K562 (cell line): ENCODE data around the gene SSBP1. TPM values are rescaled to one million over a fixed set of nuclear protein-coding genes. Genes with fewer than 3 reads are reported as not detected.

Experiments used
- ATAC-seq: fragments of 200-7000 bp; cut with Tn5 transposase; 3 replicates; pipeline ENCODE4 v1.9.1; 2020; ENCODE audit warnings: moderate library complexity
- BruUV-seq: library from RNA; stranded (reverse); fragments of 400-500 nt; replicated peaks from 2 replicates; lab custom pipeline; 2021; lab: Mats Ljungman, UMichigan
- CTCF ChIA-PET: fragments of 300-600 bp; formaldehyde crosslinking; extraction: SDS; loops from one replicate; lab custom pipeline; 2021; ENCODE audit warnings: low intra/inter-chr PET ratio; lab: Yijun Ruan, JAX
- POLR2A ChIA-PET: fragments of 300-600, 350-650 bp; sonication (Branson Sonifier 250); formaldehyde crosslinking; extraction: SDS; loops from one replicate; lab custom pipeline; 2021; ENCODE audit warnings: antibody characterized with exemption, inconsistent platforms; lab: Yijun Ruan, JAX
- DNase-seq, 4 experiments: peaks; one replicate each; pipeline versions ENCODE4 v3.0.0 to v3.0.0-alpha.2; 2011 to 2018; ENCODE audit warnings: low spot score in 3 of 4, mixed read lengths in 3 of 4; ENCODE audit errors: extremely low read depth in 1 of 4
- FAIRE-seq: peaks from 2 replicates; lab custom pipeline; 2011; peaks lifted over from hg19 to GRCh38; lab: Jason Lieb, UNC
- H2AFZ ChIP-seq: 2 replicates; pipeline ENCODE4 v1.6.0; 2011; ENCODE audit warnings: low read depth, low read length, control low read depth, inconsistent platforms
- H3K27ac ChIP-seq: fragments of 200-600 bp; 3 replicates; pipeline ENCODE4 v1.8.0; 2011; ENCODE audit warnings: low read depth, mild to moderate bottlenecking, control low read depth, inconsistent platforms, low read length, moderate library complexity, mixed read lengths; ENCODE audit errors: extremely low read depth
- H3K27me3 ChIP-seq, 2 experiments: fragments of 300-600 bp in 1 of 2; 2 replicates in 1 of 2; 3 replicates in 1 of 2; pipeline versions ENCODE4 v1.6.0 to v1.8.0; 2011; ENCODE audit warnings: inconsistent platforms in 2 of 2, low read length in 2 of 2, mild to moderate bottlenecking in 1 of 2, mixed read lengths in 1 of 2, moderate library complexity in 1 of 2; ENCODE audit not compliant: control insufficient read depth in 2 of 2, insufficient read depth in 2 of 2
- H3K36me3 ChIP-seq: fragments of 300-600 bp; 3 replicates; pipeline ENCODE4 v1.8.0; 2011; ENCODE audit warnings: mild to moderate bottlenecking, low read length, inconsistent platforms; ENCODE audit not compliant: control insufficient read depth, insufficient read depth
- H3K4me1 ChIP-seq, 2 experiments: fragments of 200-600 bp in 1 of 2; replicated peaks in 1 of 2; 2 replicates in 1 of 2; 3 replicates in 1 of 2; pipeline versions ENCODE4 v1.5.1 to v1.8.0; 2011; ENCODE audit warnings: inconsistent platforms in 2 of 2, low read length in 2 of 2, mild to moderate bottlenecking in 1 of 2, mixed read lengths in 1 of 2, moderate library complexity in 1 of 2; ENCODE audit not compliant: control insufficient read depth in 2 of 2, insufficient read depth in 2 of 2
- H3K4me2 ChIP-seq: 2 replicates; pipeline ENCODE4 v1.6.1; 2011; ENCODE audit warnings: low read length, control low read depth, inconsistent platforms, mixed read lengths; ENCODE audit not compliant: insufficient read depth
- H3K4me3 ChIP-seq: fragments of 200-600 bp; sonication (generic), shearing (Covaris generic); 2 replicates; pipeline ENCODE4 v1.5.1; 2016; ENCODE audit warnings: control low read depth, inconsistent platforms
- H3K79me2 ChIP-seq: fragments of 200-600 bp; 3 replicates; pipeline ENCODE4 v1.8.0; 2011; ENCODE audit warnings: low read length, inconsistent platforms; ENCODE audit not compliant: control insufficient read depth, insufficient read depth
- H3K9ac ChIP-seq, 2 experiments: 2 replicates each; pipeline versions ENCODE4 v1.6.0 to v1.6.1; 2011; ENCODE audit warnings: low read depth in 2 of 2, low read length in 2 of 2, control low read depth in 1 of 2, inconsistent platforms in 1 of 2, mild to moderate bottlenecking in 1 of 2, mixed read lengths in 1 of 2; ENCODE audit not compliant: insufficient read depth in 1 of 2
- H3K9me1 ChIP-seq: one replicate; pipeline ENCODE4 v1.6.0; 2011; ENCODE audit warnings: inconsistent platforms, mild to moderate bottlenecking, low read length, moderate library complexity; ENCODE audit not compliant: control insufficient read depth, insufficient read depth
- H3K9me3 ChIP-seq: replicated peaks from 2 replicates; pipeline ENCODE4 v1.5.1; 2011; ENCODE audit warnings: low read depth, low read length, inconsistent platforms; ENCODE audit not compliant: control insufficient read depth, insufficient read depth
- H4K20me1 ChIP-seq: replicated peaks from 2 replicates; pipeline ENCODE4 v1.6.1; 2011; ENCODE audit warnings: low read length, inconsistent platforms, mixed read lengths; ENCODE audit not compliant: control insufficient read depth, insufficient read depth
- BMI1 ChIP-seq: fragments of 150-350 bp; IDR thresholded peaks from 2 replicates; pipeline ENCODE4 v1.6.1; 2014; ENCODE audit warnings: low read length
- FOXA3 ChIP-seq, 2 experiments: fragments of 450-650 bp in 1 of 2; sonication (generic) in 1 of 2; formaldehyde crosslinking; IDR thresholded peaks in 1 of 2; conservative IDR thresholded peaks in 1 of 2; 2 replicates each; pipeline versions ENCODE4 v1.4.0 to v1.8.0; 2020 to 2022; ENCODE audit warnings: mild to moderate bottlenecking in 2 of 2, missing genetic modification reagents in 1 of 2
- GTF2E2 ChIP-seq: fragments of 200-800 bp; sonication (Bioruptor generic); IDR thresholded peaks from 2 replicates; pipeline ENCODE4 v1.6.1; 2016; ENCODE audit warnings: missing genetic modification characterization, missing compliant biosample characterization
- HNRNPLL ChIP-seq: fragments of 200-400 bp; formaldehyde crosslinking; IDR thresholded peaks from 2 replicates; pipeline ENCODE4 v1.6.1; 2017; ENCODE audit warnings: low read length, low read depth, mild to moderate bottlenecking; ENCODE audit not compliant: poor library complexity, severe bottlenecking
- LCOR ChIP-seq: sonication (generic); formaldehyde crosslinking; IDR thresholded peaks from 2 replicates; pipeline ENCODE4 v1.8.0; 2022; ENCODE audit warnings: mild to moderate bottlenecking, missing genetic modification reagents
- MAFF ChIP-seq: IDR thresholded peaks from 2 replicates; pipeline ENCODE4 v1.6.1; 2012; ENCODE audit warnings: low read length, improper control_type of control experiment
- MEIS2 ChIP-seq: fragments of 450-650 bp; IDR thresholded peaks from 2 replicates; pipeline ENCODE4 v1.6.1; 2014; ENCODE audit warnings: mild to moderate bottlenecking; ENCODE audit not compliant: partially characterized antibody
- SETDB1 ChIP-seq: IDR thresholded peaks from one replicate; pipeline ENCODE4 v1.6.1; 2012; ENCODE audit warnings: low read length, control low read depth, inconsistent platforms
- SMARCB1 ChIP-seq: IDR thresholded peaks from 2 replicates; pipeline ENCODE4 v1.6.1; 2011; ENCODE audit warnings: improper control_type of control experiment, low read depth; ENCODE audit not compliant: insufficient read length
- TFAM ChIP-seq: fragments of 250-450 bp; sonication (Bioruptor Pico); conservative IDR thresholded peaks from 2 replicates; pipeline ENCODE4 v1.5.0; 2021; ENCODE audit warnings: mild to moderate bottlenecking, moderate library complexity
- TRIM24 ChIP-seq, 2 experiments: fragments of 450-650 bp; IDR thresholded peaks; 2 replicates each; pipeline ENCODE4 v1.6.1; 2016
- ZBTB1 ChIP-seq: sonication (generic); formaldehyde crosslinking; IDR thresholded peaks from 2 replicates; pipeline ENCODE4 v1.8.1; 2023; ENCODE audit warnings: missing genetic modification reagents, low read depth, mild to moderate bottlenecking, borderline replicate concordance
- WGBS: fragments of 100-300 bp; shearing (Covaris generic); methylation state at CpG from one replicate; pipeline ENCODE4 v1.1.6; 2016; ENCODE audit warnings: low coverage, mixed read lengths; ENCODE audit not compliant: insufficient coverage; ENCODE audit errors: missing lambda C conversion rate; 5-methylcytosine and 5-hydroxymethylcytosine counted together
- in situ Hi-C: fragments of 300-500 bp; cut with MboI; formaldehyde crosslinking; loops from 4 replicates; pipeline ENCODE4 v1.15.0; 2018; ENCODE audit warnings: inconsistent platforms, mixed read lengths
- intact Hi-C: fragments of 100-400 bp; cut with micrococcal nuclease; formaldehyde crosslinking; loops from 2 replicates; pipeline ENCODE4 v1.14.2; 2022
- polyA plus RNA-seq, 8 experiments: library from polyadenylated mRNA; depleted of rRNA in 4 of 8; stranded (reverse) in 5 of 8; unstranded in 3 of 8; fragments of >200 nt; fragmentation: Nextera tagmentation in 2 of 8; fragmentation: Illumina TruSeq in 1 of 8; extraction: Ambion mirVana in 2 of 8; extraction: Trizol in 1 of 8; gene quantifications; 2 replicates each; pipeline versions ENCODE4 v1.2.1 to v1.2.3, GENCODE V29; 2011 to 2014; ENCODE audit warnings: inconsistent platforms in 1 of 8, missing spikeins in 1 of 8
- total RNA-seq, 7 experiments: library from RNA; depleted of rRNA in 6 of 7; stranded (reverse); fragments of >200 nt in 6 of 7; fragmentation: Illumina TruSeq in 2 of 7; extraction: Trizol in 2 of 7; gene quantifications; 2 replicates each; pipeline versions ENCODE4 v1.2.1 to v1.2.3, GENCODE V29; 2011 to 2021; ENCODE audit warnings: low replicate concordance in 1 of 7
- TF ChIP-seq, protein P1 (sequence below): fragments of 250-450 bp; sonication (Bioruptor Pico); IDR thresholded peaks from 2 replicates; pipeline ENCODE4 v1.6.1; 2021; ENCODE audit warnings: mild to moderate bottlenecking
- TF ChIP-seq, protein P2 (sequence below), 2 experiments: fragments of 250-450 bp in 1 of 2; fragments of 450-650 bp in 1 of 2; sonication (Bioruptor Pico) in 1 of 2; IDR thresholded peaks; 2 replicates each; pipeline versions ENCODE4 v1.6.1 to v1.8.0; 2016 to 2021; ENCODE audit warnings: mild to moderate bottlenecking in 2 of 2, moderate library complexity in 2 of 2, missing compliant biosample characterization in 1 of 2, missing genetic modification characterization in 1 of 2

SSBP1 gene
- total and polyA plus RNA-seq, 9 of the 15 experiments (the other 6 are each of a cell fraction or from before 2014, with no cell fraction given), result 404 to 1,996 (median 835) TPM

DNA sequence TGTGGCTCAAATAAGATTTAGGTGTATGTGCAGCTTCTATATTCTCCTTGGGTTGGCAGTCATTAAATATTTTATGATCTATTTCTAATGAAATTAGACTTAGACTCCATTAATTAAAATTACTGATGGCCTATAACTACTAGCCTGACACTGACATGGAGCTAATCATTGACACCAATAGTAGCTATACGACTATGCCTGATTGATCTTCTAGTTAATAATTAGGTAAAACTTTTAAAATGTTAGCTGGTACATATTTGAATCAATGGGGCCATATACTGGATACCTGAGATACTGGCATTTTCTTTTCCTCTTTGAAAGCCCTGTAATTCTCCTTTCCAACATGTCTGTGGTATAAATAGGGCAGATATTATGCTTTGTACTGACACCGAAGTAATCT, 15.6 kb upstream of the SSBP1 start:
- H3K9ac ChIP-seq, result no peak overlapping the region
- TF ChIP-seq ZBTB1 (CRISPR knock-in tag) (no peak), MEIS2 (no peak), GTF2E2 (tag) (no peak), BMI1 (no peak), SMARCB1 (no peak), TFAM (CRISPR knock-in tag) (no peak), SETDB1 (no peak), MAFF (no peak), HNRNPLL (no peak), FOXA3 (CRISPR knock-in tag; conservative IDR thresholded peaks at IDR 0.05 in 1 of 2, IDR thresholded peaks at IDR 0.05 in 1 of 2) (no peak), TRIM24 (IDR thresholded peaks at IDR 0.05) (no peak), LCOR (no peak)
- TF ChIP-seq, protein P1, sequence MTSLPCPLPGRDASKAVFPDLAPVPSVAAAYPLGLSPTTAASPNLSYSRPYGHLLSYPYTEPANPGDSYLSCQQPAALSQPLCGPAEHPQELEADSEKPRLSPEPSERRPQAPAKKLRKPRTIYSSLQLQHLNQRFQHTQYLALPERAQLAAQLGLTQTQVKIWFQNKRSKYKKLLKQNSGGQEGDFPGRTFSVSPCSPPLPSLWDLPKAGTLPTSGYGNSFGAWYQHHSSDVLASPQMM (CRISPR knock-in tag), result no peak
- TF ChIP-seq, protein P2, sequence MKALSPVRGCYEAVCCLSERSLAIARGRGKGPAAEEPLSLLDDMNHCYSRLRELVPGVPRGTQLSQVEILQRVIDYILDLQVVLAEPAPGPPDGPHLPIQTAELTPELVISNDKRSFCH (CRISPR knock-in tag; IDR thresholded peaks at IDR 0.05), result no peak
- TF ChIP-seq, protein P2 (tag; IDR thresholded peaks at IDR 0.05), result no peak
- no peak overlapping the region for H3K4me2 ChIP-seq
- H4K20me1 ChIP-seq, result no peaks in the 10 kb centered on the region
- CTCF ChIA-PET, result no interaction called here
- 0% methylated on average over 2 of the region's 2 CpGs for WGBS
- H3K36me3 ChIP-seq, result no peaks in the 10 kb centered on the region
- no peak overlapping the region for H3K4me3 ChIP-seq
- in situ Hi-C loops, result no loop called here
- no peak for ATAC-seq
- FAIRE-seq, result no peak
- BruUV-seq, result no TSS peak
- H3K9me1 ChIP-seq, result no peaks in the 10 kb centered on the region
- H2AFZ ChIP-seq, result no peak overlapping the region
- no peaks in the 10 kb centered on the region for H3K4me1 ChIP-seq
- H3K9me3 ChIP-seq, result no peaks in the 10 kb centered on the region
- H3K27me3 ChIP-seq, result peaks cover 11 to 23% of the 10 kb centered on the region in 2 experiments
- intact Hi-C loops, result no loop called here
- no peak overlapping the region for H3K27ac ChIP-seq
- DNase-seq, result no peak
- no peaks in the 10 kb centered on the region for H3K79me2 ChIP-seq
- POLR2A ChIA-PET, result interaction anchor here (0.6 to 1.4 kb wide), 4 partner anchors 14 to 19 kb away, joined by 3 to 4 read pairs (median 4); partner anchors contain the start of gene SSBP1
